ENCODE results near the gene VPS37B.

GRCh38 chr12:122827258-122827657 is 68.7 kb downstream of the VPS37B start:
- TF ChIP-seq ZBTB10 (tag by site-specific recombination; IDR thresholded peaks at IDR 0.05) (no peak), CTCF (tag by site-specific recombination; IDR thresholded peaks at IDR 0.05) (no peak), BCL6B (tag by site-specific recombination; IDR thresholded peaks at IDR 0.05) (no peak), ZBTB20 (tag by site-specific recombination; IDR thresholded peaks at IDR 0.05) (no peak), RBAK (tag by site-specific recombination; IDR thresholded peaks at IDR 0.05) (no peak), ZSCAN30 (tag by site-specific recombination; IDR thresholded peaks at IDR 0.05) (no peak)

Measured in HEK293 (cell line).